GM12801 (cell line): ENCODE data around the gene NDUFB2.

ENCODE experiments used
- CTCF ChIP-seq: IDR thresholded peaks from one replicate; pipeline ENCODE4 v1.5.1; 2011; ENCODE audit warnings: control low read depth; ENCODE audit not compliant: insufficient read length; ENCODE audit errors: extremely low read depth

Gene NDUFB2

GRCh38 chr7:140696680-140697446 lies at the start of gene NDUFB2:
TSS of gene NDUFB2 (plus strand) at chr7:140696708. CDS start at chr7:140696745, 37 bp downstream.
- TF ChIP-seq CTCF, result no peak

- no peak for TF ChIP-seq CTCF
Measured at GRCh38 chr7:140646931-140647647, 49.4 kb upstream of the NDUFB2 start.

- TF ChIP-seq CTCF, result no peak
Measured at GRCh38 chr7:140649556-140650205, 46.8 kb upstream of the NDUFB2 start.

- TF ChIP-seq CTCF, result no peak
Measured at GRCh38 chr7:140650367-140650766, 46.1 kb upstream of the NDUFB2 start.

GRCh38 chr7:140653319-140654108 lies 43.0 kb upstream of the NDUFB2 start:
- peak; percentile 94 for TF ChIP-seq CTCF

- no peak for TF ChIP-seq CTCF
Measured at GRCh38 chr7:140654109-140654387, 42.5 kb upstream of the NDUFB2 start.

GRCh38 chr7:140654661-140655060 lies 41.8 kb upstream of the NDUFB2 start:
- no peak for TF ChIP-seq CTCF
